ENCODE data around the gene NUDT21. TPM values are rescaled to one million over a fixed set of nuclear protein-coding genes. Genes with fewer than 3 reads are reported as not detected.

The NUDT21 gene
- 78.7 and 122 TPM in 2 replicates for total RNA-seq

DNA sequence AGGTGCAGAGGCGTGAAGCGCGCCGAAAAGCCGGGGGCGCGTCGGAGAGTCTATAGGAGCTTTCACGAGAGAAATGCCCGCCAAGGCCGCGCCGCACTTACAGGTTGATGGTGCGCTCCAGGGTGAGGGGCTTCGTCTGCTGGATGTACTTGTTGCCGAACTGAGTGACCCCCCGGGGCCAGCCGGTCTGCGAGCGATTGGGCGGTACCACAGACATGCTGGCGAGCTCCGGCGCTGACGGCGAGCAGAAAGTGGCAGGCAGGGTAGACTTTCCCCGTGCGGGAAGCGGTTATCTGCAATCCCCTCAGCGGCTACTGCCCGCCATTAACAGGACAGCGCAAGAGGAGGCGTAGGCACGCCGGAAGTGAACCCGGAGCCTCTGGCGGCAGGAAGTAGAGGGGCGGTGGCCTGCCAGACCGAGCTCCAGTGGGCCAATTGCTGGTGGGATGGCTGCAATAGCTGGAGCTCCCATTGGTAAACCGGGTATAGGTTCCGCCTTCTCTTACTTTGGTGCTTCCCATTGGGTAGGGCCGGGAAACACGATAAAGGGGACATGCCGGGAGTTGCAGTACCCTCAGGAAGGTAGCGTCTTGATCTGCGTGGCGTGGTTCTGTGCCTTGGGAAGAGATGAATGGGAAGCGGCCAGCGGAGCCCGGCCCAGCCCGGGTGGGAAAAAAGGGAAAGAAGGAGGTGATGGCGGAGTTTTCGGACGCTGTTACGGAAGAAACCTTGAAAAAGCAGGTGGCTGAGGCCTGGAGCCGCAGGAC lies at the start of gene NUDT21, which contains the start of gene OGFOD1:
Gene NUDT21 (minus strand): TSS at position 347 of the 767 bp plus-strand sequence. CDS start 130 bp downstream, at position 217.
Gene OGFOD1 (plus strand): TSS at position 569 of the 767 bp plus-strand sequence. CDS start 59 bp downstream, at position 628.

DNA sequence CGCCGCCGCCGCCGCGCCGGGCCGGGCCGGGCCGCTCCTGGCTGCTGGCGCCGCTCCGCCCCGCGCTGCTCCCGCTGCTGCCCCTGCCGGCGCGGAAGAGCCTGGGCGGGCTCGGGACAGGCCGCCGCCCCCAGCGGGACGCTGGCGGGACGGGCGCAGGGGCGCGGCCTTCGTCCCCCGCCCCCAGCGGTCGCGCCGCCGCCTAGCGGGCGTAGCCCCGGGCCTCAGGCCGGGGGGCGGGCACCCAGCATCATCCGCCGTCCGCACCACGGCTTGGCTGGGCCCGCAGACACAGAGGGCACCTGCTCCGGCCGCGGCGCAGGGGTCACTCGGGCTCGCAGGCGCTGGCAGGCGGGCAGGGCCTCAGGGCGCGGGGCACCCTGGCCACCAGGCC lies 25.7 kb downstream of the NUDT21 start, which contains the start of gene AMFR:
Gene AMFR (minus strand): TSS at position 107 of the 394 bp plus-strand sequence. CDS start 218 bp downstream, outside the sequence.

Other genes with a start within 250 kb of the NUDT21 start
- 178 and 229 TPM in 2 replicates for gene AMFR, start 25.8 kb downstream of the NUDT21 start, total RNA-seq
- gene OGFOD1, start 222 bp upstream of the NUDT21 start, total RNA-seq = 63.7 and 103 TPM in 2 replicates
- gene BBS2, start 68.7 kb upstream of the NUDT21 start, total RNA-seq = 35.3 and 38.2 TPM in 2 replicates
- gene MT4, start 113.7 kb upstream of the NUDT21 start, total RNA-seq = not detected in 2 replicates
- gene MT3, start 138.2 kb upstream of the NUDT21 start, total RNA-seq = not detected in 2 replicates
- gene MT2A, start 157.3 kb upstream of the NUDT21 start, total RNA-seq = 94.5 and 126 TPM in 2 replicates
- gene MT1E, start 174.4 kb upstream of the NUDT21 start, total RNA-seq = 95.0 and 97.3 TPM in 2 replicates
- 0.65 and 2.4 TPM in 2 replicates for gene MT1M, start 181.3 kb upstream of the NUDT21 start, total RNA-seq
- gene MT1A, start 187.3 kb upstream of the NUDT21 start, total RNA-seq = 1.7 and 5.6 TPM in 2 replicates
- gene MT1B, start 200.6 kb upstream of the NUDT21 start, total RNA-seq = not detected in 2 replicates
- gene MT1F, start 206.6 kb upstream of the NUDT21 start, total RNA-seq = 0.33 and 0.38 TPM in 2 replicates
- 1.2 TPM in 1 of 2 replicates, not detected in the other for gene MT1G, start 216.7 kb upstream of the NUDT21 start, total RNA-seq
- not detected in 2 replicates for gene MT1H, start 218.5 kb upstream of the NUDT21 start, total RNA-seq
- gene MT1X, start 231.1 kb upstream of the NUDT21 start, total RNA-seq = 32.8 and 33.0 TPM in 2 replicates

Measured in vein endothelial cell (primary cell).